Activated CD4-positive, alpha-beta T cell treated with anti-CD3 and anti-CD28 coated beads, Interleukin-2, Interleukin-6, amounts not matched to agents 100 ng/mL and 50 ng/mL, durations not matched to agents 16 hours and 8 hours (primary cell): ENCODE data around the gene MAPK13.
"Not testable (repeated sequence)": the region's sequence is repeated elsewhere in the genome, so short reads cannot be mapped to it uniquely, and the experiment has no call there.

Experiments used
- DNase-seq: peaks from one replicate; pipeline ENCODE4 v3.0.0-alpha.2; 2020

Gene MAPK13

GRCh38 chr6:36128793-36129192, 1.5 kb upstream of the MAPK13 start:
- DNase-seq = no peak

- not testable (repeated sequence) for DNase-seq
Measured at GRCh38 chr6:36129334-36129733, 979 bp upstream of the MAPK13 start.

- DNase-seq = peak; percentile 49
Measured at GRCh38 chr6:36130667-36131510, 576 bp downstream of the MAPK13 start.

- DNase-seq = peak; percentile 83
Measured at GRCh38 chr6:36131511-36132245, 1.4 kb downstream of the MAPK13 start.

- DNase-seq = no peak
Measured at GRCh38 chr6:36132246-36132895, 2.1 kb downstream of the MAPK13 start.

GRCh38 chr6:36133148-36133547, 2.8 kb downstream of the MAPK13 start:
- no peak for DNase-seq

GRCh38 chr6:36133912-36134311, 3.6 kb downstream of the MAPK13 start:
- DNase-seq = no peak

- no peak for DNase-seq
Measured at GRCh38 chr6:36135053-36135731, 4.9 kb downstream of the MAPK13 start.

GRCh38 chr6:36136034-36136433, 5.7 kb downstream of the MAPK13 start:
- no peak for DNase-seq

GRCh38 chr6:36136551-36136950, 6.2 kb downstream of the MAPK13 start:
- DNase-seq = no peak

- no peak for DNase-seq
Measured at GRCh38 chr6:36138667-36139066, 8.4 kb downstream of the MAPK13 start.

- DNase-seq = no peak
Measured at GRCh38 chr6:36139431-36139830, 9.1 kb downstream of the MAPK13 start.

GRCh38 chr6:36139991-36140710, 9.8 kb downstream of the MAPK13 start:
- DNase-seq = no peak

GRCh38 chr6:36141091-36141490, 10.8 kb downstream of the MAPK13 start:
- no peak for DNase-seq

GRCh38 chr6:36141961-36142360, 11.6 kb downstream of the MAPK13 start:
- no peak for DNase-seq

- DNase-seq = no peak
Measured at GRCh38 chr6:36142971-36143838, 12.9 kb downstream of the MAPK13 start.

GRCh38 chr6:36145495-36145894, 15.2 kb downstream of the MAPK13 start:
- no peak for DNase-seq

GRCh38 chr6:36147294-36147693, 17.0 kb downstream of the MAPK13 start:
- DNase-seq = no peak

- no peak for DNase-seq
Measured at GRCh38 chr6:36149476-36149875, 19.2 kb downstream of the MAPK13 start.

- DNase-seq = no peak
Measured at GRCh38 chr6:36150283-36150682, 20.0 kb downstream of the MAPK13 start.

GRCh38 chr6:36154286-36154685, 24.0 kb downstream of the MAPK13 start:
- DNase-seq = no peak
